BJ (cell line): ENCODE results near the gene DENND1A. TPM values are rescaled to one million over a fixed set of nuclear protein-coding genes. Genes with fewer than 3 reads are reported as not detected.

ENCODE experiments used
- CTCF ChIA-PET: fragments of 350-600 bp; formaldehyde crosslinking; extraction: SDS; loops from one replicate; lab custom pipeline; 2021; ENCODE audit warnings: antibody characterized with exemption, inconsistent platforms; lab: Yijun Ruan, JAX
- POLR2A ChIA-PET: fragments of 300-600 bp; sonication (Branson Sonifier 250); formaldehyde crosslinking; extraction: SDS; loops from one replicate; lab custom pipeline; 2021; ENCODE audit warnings: antibody characterized with exemption; lab: Charles Lee
- DNase-seq: peaks from one replicate; pipeline ENCODE4 v3.0.0-alpha.2; 2011; ENCODE audit warnings: low read depth
- H3K27me3 ChIP-seq: 2 replicates; pipeline ENCODE4 v1.6.0; 2011; ENCODE audit warnings: low read length; ENCODE audit not compliant: control insufficient read depth, insufficient read depth
- H3K36me3 ChIP-seq: 2 replicates; pipeline ENCODE4 v1.5.1; 2011; ENCODE audit warnings: low read length; ENCODE audit not compliant: control insufficient read depth, insufficient read depth
- H3K4me3 ChIP-seq: 2 replicates; pipeline ENCODE4 v1.5.1; 2011; ENCODE audit warnings: low read depth, mild to moderate bottlenecking, control low read depth, low read length
- polyA plus RNA-seq: library from polyadenylated mRNA; depleted of rRNA; stranded (reverse); fragments of >200 nt; gene quantifications from 2 replicates; pipeline ENCODE4 v1.2.3, GENCODE V29; 2011
- TF ChIP-seq, protein P1 (sequence below): IDR thresholded peaks from 2 replicates; pipeline ENCODE4 v1.5.1; 2011; ENCODE audit warnings: low read depth, mild to moderate bottlenecking, control low read depth, inconsistent platforms, low read length, moderate library complexity; ENCODE audit not compliant: insufficient read depth

The DENND1A gene
- polyA plus RNA-seq, 1 experiment: 24.0 TPM

DNA sequence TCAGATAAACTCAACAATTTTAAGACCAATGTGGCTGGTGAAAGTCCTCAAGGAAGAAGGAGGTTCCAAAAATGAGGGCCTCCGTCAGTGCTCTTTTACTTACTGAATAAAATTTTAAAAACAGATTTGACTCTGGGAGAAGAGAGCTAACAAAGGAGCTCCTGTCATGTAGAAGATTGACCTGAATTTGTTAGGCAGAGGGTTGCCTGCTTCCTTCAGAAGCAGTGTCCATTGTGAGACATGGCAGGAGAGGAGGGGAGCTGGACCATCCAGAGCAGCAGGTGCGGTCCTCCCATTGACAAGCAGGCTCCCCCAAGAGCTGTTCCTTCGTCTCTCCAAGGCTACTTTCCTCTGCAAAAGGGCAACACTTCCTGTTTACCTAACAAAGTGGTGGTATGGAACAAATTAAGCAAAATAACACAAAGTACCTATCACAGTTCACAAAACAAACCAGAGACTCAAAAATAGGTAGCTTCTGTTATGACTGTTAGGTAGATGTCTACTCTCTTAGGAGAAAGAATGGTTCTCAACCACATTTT lies 238.1 kb downstream of the DENND1A start:
- Histone ChIP-seq H3K36me3 (no peaks in the 10 kb centered on the region; the same call in 1 of the 2 replicates), H3K4me3 (no peak overlapping the region), H3K27me3 (no peaks in the 10 kb centered on the region)
- no peak for DNase-seq
- POLR2A ChIA-PET: no interaction called here
- TF ChIP-seq, protein P1, sequence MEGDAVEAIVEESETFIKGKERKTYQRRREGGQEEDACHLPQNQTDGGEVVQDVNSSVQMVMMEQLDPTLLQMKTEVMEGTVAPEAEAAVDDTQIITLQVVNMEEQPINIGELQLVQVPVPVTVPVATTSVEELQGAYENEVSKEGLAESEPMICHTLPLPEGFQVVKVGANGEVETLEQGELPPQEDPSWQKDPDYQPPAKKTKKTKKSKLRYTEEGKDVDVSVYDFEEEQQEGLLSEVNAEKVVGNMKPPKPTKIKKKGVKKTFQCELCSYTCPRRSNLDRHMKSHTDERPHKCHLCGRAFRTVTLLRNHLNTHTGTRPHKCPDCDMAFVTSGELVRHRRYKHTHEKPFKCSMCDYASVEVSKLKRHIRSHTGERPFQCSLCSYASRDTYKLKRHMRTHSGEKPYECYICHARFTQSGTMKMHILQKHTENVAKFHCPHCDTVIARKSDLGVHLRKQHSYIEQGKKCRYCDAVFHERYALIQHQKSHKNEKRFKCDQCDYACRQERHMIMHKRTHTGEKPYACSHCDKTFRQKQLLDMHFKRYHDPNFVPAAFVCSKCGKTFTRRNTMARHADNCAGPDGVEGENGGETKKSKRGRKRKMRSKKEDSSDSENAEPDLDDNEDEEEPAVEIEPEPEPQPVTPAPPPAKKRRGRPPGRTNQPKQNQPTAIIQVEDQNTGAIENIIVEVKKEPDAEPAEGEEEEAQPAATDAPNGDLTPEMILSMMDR: no peak
- CTCF ChIA-PET: interaction anchor here (1.9 kb wide), 1 partner anchor 349 kb away, joined by 5 read pairs; no protein-coding TSS in a partner anchor

DNA sequence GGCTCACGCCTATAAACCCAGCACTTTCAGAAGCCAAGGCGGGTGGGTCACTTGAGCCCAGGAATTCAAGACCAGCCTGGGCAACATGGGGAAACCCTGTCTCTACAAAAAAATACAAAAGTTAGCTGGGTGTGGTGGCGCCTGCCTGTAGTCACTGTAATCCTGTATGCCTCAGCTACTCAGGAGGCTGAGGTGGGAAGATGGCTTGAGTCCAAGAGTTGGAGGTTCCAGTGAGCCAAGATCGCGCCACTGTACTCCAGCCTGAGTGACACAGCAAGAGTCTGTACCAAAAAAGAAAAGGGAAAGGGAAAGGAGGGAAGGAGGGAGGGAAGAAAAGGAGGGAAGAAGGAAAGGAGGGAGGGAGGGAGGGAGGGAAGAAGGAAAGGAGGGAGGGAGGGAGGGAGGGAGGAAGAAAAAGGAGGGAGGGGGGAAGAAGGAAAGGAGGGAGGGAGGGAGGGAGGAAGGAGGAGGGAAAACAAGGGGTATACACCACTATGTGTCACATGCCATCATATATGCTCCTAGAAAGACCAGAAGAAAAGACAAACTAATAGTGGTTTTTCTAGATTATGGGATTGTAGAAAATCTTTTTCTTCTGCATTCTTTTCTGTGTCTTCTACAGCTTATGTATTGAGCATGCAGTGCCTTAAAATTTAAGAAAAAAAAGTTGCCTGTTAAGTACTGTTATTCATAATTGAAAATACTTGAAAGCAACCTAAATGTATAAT lies 240.1 kb downstream of the DENND1A start:
- ChIA-PET CTCF (interaction anchor here (0.7 kb wide), 1 partner anchor 15 kb away, joined by 3 read pairs; no protein-coding TSS in a partner anchor), POLR2A (no interaction called here)
- H3K27me3 ChIP-seq: no peaks in the 10 kb centered on the region
- H3K4me3 ChIP-seq: no peak overlapping the region
- H3K36me3 ChIP-seq: no peaks in the 10 kb centered on the region; the same call in 1 of the 2 replicates
- TF ChIP-seq, protein P1: no peak
- DNase-seq: no peak

DNA sequence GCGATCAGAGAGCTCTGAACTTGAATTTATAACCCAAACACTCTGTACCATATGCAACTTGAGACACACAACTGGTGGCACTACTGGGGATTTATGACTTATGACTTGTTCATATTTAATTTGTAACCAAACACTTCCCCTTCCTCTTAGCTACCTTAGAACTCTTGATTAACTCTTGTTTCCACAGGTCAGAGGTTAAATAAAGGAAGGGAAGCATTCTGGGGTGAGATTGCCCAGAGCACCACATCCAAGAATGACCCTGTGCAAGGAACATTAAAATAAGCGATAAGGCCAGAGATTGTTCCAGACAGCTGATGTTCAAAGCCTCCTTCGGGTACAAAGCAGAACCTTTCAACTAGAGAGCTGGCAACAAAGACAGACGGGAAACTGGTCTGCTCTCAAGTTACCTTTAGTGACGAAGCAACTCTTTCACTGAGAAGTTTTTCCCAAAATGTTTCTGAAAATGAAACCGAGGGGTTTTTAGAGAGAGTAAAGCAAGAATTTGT lies 242.6 kb downstream of the DENND1A start:
- no peak for DNase-seq
- Histone ChIP-seq H3K27me3 (no peaks in the 10 kb centered on the region), H3K4me3 (no peak overlapping the region), H3K36me3 (no peaks in the 10 kb centered on the region)
- ChIA-PET CTCF (interaction anchor here (0.9 kb wide), 1 partner anchor 8 kb away, joined by 4 read pairs; no protein-coding TSS in a partner anchor), POLR2A (no interaction called here)
- TF ChIP-seq, protein P1: no peak

DNA sequence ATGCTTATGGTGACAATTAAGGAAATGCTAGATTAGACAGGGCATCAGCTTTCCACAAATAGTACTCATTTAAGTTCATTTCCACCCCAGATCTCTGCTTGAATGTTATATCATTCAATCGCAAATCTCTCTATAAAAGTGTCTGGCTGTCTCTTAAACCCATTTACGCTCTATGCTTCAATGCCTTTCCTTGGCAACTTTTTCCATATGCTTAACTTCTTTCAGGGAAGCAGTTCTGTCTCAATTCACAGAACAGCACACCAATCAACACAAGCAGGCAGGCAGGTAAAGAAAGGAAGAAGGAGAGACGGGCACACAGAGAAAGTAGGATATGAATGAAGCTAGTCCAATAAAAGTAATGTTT lies 243.1 kb downstream of the DENND1A start:
- POLR2A ChIA-PET: no interaction called here
- Histone ChIP-seq H3K4me3 (no peak overlapping the region), H3K27me3 (no peaks in the 10 kb centered on the region), H3K36me3 (no peaks in the 10 kb centered on the region)
- TF ChIP-seq, protein P1: no peak
- CTCF ChIA-PET: interaction anchor here (0.6 kb wide), 1 partner anchor 354 kb away, joined by 3 read pairs; no protein-coding TSS in a partner anchor
- no peak for DNase-seq

DNA sequence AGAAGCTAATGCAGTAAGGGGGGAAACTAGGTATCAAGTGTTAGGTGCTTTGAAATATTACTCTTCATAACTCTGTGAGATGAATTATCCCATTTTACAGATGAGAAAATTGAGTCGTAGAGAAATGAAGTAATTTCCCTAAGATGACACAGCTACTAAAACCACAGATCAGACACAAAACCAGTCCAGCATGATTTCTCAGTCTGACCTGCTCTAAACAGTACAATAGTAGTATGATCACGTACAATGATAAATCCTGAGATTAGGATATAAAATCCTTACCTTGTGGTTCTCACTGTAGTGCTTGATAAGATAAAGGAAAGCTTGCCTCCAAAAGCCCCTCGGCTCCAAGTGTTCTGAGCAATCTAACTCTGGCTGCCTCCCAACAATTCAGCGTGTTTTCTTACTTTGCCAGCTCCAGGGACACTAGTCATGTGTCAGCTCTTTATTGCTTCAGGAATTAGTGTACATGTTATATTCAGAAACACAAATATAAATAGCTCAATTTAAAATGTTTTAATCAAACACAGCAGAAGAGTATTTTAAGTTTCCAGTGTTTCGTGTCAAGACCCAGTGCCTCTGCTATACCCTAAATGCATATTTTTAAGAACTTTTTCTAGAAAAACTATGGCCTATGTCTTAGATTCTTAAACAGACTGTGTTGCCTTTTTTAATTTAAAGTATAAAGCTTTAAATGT lies 243.6 kb downstream of the DENND1A start:
- H3K36me3 ChIP-seq: no peaks in the 10 kb centered on the region
- ChIA-PET CTCF (interaction anchor here (0.6 kb wide), 1 partner anchor 355 kb away, joined by 3 read pairs; no protein-coding TSS in a partner anchor), POLR2A (no interaction called here)

More for the DNA sequence above, 243.6 kb downstream of the DENND1A start:
- Histone ChIP-seq H3K27me3 (no peaks in the 10 kb centered on the region), H3K4me3 (no peak overlapping the region)
- DNase-seq: no peak
- TF ChIP-seq, protein P1: no peak
